Measurements from ENCODE around the gene JOSD1.

JOSD1 gene

DNA sequence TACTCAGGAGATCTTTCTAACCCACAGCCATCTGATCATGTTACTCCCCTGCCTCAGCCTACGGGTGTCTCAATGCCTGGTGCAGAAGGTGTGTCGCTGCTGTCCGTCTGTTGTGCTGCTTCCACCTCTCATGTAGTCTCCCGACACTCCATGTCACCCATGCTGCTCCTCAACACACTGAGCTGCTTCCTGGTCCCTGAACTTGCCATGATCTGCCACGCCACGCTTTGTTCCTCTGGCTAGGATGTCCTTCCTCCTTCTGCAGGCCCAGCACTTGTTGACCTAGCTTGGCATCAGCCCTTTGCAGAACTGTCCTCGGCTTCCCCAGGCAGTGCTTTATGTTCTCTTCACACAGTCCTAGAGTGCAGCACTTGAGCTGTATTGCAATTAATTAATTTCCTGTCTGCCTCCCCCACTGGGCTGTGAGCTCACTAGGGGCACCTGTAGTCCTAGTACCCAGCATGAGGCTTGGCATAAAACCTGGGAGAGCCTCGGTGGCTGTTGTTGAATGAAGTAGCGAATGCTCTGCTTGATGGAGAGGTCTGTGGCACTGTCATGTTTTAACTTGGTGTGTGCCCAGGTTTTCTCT lies 14.5 kb upstream of the JOSD1 start:
- no peak for DNase-seq (ENCODE audit: low spot score)
- FAIRE-seq, result peak; percentile 9

GRCh38 chr22:38713921-38714320 lies 13.2 kb upstream of the JOSD1 start:
- DNase-seq (ENCODE audit: low spot score), result no peak
- no peak for FAIRE-seq

GRCh38 chr22:38712486-38713207 lies 11.9 kb upstream of the JOSD1 start:
- DNase-seq (ENCODE audit: low spot score), result no peak
- FAIRE-seq, result no peak

DNA sequence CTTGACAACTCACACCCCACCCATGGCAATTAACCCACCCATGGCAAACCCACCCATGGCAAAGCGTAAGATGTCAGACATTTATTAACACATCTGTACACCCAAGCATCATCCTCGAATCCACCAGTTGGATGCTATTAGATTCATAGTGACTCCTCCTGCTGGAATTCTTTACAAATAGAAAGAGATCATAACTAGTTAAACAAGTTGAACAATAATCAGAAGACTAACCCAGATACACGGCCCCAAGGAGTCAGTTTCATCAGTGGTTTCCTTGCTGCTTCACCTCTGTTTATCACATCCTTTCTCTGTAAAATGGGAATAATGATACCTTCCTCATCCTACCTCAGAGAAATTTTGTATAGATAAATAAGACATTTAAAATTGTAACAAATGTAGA lies 10.1 kb upstream of the JOSD1 start:
- no peak for DNase-seq (ENCODE audit: low spot score)
- FAIRE-seq, result no peak

GRCh38 chr22:38710351-38710750 lies 9.6 kb upstream of the JOSD1 start:
- DNase-seq (ENCODE audit: low spot score) (no peak), FAIRE-seq (no peak)

- DNase-seq (ENCODE audit: low spot score) (no peak), FAIRE-seq (no peak)
These were observed 8.6 kb upstream of the JOSD1 start for GRCh38 chr22:38709306-38709705.

GRCh38 chr22:38707984-38708383 lies 7.2 kb upstream of the JOSD1 start:
- no peak for DNase-seq (ENCODE audit: low spot score)
- no peak for FAIRE-seq

GRCh38 chr22:38707346-38707745 lies 6.6 kb upstream of the JOSD1 start:
- no peak for DNase-seq (ENCODE audit: low spot score)
- peak; percentile 5 for FAIRE-seq

GRCh38 chr22:38706901-38707195 lies 6.1 kb upstream of the JOSD1 start:
- DNase-seq (ENCODE audit: low spot score) (no peak), FAIRE-seq (no peak)

DNA sequence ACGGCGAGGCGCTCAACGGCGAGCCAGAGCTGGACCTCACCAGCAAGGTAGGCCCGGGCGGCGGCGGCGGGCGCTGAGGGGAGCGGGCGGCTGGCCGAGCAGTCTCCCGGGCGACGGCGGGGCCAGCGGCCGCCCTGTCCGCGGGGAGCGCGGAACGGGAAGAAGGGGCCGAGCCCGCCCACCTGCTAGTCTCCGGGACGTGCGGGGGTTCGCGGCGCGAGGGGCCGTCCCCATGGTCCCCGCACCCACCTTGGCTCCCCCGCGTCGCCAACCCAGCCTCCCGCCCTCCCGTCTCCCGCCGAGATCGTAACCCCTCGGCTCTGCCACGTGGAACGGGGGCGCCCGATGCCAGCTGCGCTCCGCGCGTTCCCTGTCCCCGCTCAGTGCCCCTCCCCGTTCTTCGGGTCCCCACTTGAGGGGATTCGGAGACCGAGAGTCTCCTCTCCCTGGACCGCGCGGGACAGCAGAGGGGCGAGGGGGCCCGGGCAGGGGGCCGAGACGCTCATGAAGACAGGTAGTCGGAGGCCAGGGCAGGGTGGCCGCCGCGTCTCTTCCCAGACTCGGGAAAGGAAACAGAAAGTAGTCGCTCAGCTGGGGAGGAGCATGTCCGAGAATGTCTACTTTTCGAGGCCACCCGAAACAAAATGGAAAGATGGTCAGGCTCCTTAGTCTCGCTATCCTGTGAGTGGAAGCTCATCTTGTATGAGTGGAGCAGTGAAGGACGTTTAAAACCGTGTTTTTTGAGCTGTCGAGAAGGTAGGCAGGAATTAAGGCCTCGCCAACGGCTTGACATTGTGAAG lies 5.6 kb upstream of the JOSD1 start:
- DNase-seq (ENCODE audit: low spot score), result peak; percentile 40
- no peak for FAIRE-seq

DNA sequence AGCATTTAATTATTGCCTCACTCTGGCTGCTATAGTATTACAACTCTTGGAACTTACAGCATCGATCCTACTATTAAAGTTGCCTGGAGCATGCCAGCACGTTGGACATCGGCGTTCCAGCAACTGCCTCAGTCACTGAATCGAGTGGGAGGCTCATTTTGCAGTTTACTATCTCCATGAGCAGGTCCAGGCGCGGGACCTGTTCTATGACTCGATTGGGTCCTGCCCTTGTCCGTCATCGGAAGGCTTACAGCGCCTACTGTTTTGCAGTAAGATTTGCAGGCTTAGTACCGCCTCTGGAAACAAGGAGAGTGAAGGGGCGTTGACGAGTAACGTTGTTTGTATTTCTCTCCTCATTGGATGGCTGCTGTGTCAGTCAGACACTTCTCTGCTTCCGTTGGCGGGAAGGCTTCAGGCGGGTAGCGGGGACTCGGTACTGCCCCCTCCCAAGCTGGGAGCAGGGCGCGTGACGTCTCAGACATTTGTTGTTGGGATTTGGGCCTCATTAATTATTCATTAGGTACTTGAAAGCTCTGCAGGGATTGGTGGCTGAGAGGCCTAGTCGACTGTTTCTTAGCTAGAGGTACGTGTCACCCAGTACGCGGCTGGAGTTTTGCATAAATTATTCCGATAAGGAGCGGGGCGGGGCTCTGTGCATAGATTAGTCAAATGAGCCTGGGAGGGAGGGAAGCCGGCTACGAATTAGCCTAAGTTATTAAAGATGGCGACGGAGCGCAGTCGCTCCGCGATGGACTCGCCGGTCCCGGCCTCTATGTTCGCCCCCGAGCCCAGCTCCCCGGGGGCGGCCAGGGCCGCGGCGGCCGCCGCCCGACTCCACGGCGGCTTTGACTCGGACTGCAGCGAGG lies 4.7 kb upstream of the JOSD1 start, which contains the start of gene GTPBP1:
Gene GTPBP1, plus strand, starts transcription at position 710 of the 866 bp plus-strand sequence. Its CDS starts 12 bp downstream, at position 722.
- DNase-seq (ENCODE audit: low spot score), result peak; percentile 99
- peak; percentile 94 for FAIRE-seq

- DNase-seq (ENCODE audit: low spot score), result no peak
- FAIRE-seq, result no peak
These were observed 4.0 kb upstream of the JOSD1 start for GRCh38 chr22:38704654-38705234.

- FAIRE-seq (no peak), DNase-seq (ENCODE audit: low spot score) (peak; percentile 80)
These were observed 414 bp downstream of the JOSD1 start for GRCh38 chr22:38700270-38700788.

DNA sequence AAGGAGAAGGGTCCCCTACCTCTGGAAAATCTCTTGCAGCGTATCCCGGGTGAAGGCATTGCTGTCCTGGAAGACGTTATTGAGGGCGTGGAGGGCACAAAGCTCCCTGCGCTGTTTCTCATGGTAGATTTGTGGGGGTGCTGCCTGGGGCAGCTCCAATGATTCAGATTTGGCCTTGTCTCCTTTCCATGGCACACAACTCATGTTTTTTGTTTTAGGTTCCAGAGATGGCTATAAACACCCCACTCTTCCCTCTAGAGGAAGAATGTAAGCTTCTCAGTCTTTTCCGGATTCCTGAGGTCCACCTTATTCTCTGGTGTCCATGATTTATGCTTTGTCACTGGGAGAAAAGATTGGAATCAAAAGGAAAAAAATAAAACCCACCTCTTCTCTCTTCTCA lies 959 bp downstream of the JOSD1 start:
- no peak for DNase-seq (ENCODE audit: low spot score)
- FAIRE-seq, result no peak

DNA sequence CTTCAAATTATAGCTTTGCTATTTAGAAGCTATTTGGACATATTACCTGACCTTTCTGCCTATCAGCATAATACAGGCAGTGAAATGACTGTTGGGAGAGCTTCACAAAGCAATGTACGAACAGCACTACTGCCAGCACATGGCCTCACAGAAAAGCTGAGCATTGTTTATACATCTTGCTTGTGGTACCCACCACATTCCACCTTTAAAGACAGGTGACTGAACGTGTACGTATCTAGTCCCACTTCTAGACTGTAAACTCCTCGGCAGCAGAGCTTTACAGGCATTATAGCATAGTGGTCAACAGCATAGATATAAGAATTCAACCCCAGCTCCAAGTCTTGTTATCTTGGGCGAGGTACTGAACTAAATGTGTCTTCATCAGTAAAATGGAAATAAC lies 1.6 kb downstream of the JOSD1 start:
- no peak for FAIRE-seq
- no peak for DNase-seq (ENCODE audit: low spot score)

DNA sequence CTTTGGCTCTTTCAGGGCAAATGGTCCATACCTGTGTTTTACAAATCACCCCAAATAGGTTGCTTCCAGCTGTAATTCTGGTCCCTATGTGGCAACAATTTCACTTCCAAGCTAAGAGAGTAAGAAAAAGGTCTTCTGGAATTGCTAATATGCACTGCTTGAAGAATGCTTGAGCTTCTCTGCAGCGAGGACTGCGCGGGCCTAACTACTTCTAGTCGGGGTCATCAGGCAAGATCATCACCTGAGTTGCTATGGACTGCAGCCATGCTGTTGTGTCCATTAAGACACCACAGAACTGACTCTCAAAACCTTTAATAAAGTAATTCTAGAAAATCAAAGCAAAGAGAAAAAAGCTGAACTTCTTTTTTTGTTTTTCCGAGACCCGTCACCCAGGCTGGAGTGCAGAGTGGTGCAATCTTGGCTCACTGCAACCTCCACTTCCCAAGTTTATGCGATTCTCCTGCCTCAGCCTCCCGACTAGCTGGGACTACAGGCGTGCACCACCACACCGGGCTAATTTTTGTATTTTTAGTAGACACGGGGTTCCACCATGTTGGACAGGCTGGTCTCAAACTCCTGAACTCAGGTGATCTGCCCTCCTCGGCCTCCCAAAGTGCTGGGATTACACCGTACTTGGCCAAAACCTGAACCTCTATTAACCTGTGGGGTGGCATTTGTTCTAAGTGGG lies 2.2 kb downstream of the JOSD1 start:
- no peak for DNase-seq (ENCODE audit: low spot score)
- no peak for FAIRE-seq

DNA sequence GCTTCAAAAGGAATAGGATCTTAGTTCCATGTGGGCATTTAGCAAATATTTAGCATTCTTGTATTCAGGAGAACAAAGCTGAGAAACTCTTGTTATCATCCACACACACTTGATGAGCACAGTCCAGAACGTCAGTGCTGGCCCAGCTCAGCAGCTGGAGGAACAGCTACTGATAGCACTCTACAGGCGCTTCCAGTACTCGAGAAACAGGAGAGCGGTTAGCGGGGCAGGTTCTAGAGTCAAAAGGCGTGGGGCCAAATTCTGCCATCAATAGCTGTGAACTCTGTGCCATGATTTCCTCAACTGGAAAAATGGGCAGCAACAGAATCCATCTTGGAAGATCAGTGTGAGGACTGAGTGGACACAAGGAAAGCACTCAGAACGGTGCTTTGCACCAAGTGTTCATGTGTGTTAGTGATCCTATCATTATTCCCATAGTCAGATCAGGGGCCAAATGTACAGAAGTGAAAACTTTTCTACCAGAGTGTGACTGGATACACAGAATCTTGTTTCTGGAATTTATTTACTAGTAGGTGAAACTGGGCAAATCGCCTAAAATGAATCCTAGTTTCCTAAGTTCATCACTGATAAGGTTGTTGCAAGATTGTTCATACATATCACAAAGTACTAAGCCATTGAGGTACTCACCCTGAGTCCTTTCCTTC lies 3.2 kb downstream of the JOSD1 start:
- no peak for FAIRE-seq
- no peak for DNase-seq (ENCODE audit: low spot score)

DNA sequence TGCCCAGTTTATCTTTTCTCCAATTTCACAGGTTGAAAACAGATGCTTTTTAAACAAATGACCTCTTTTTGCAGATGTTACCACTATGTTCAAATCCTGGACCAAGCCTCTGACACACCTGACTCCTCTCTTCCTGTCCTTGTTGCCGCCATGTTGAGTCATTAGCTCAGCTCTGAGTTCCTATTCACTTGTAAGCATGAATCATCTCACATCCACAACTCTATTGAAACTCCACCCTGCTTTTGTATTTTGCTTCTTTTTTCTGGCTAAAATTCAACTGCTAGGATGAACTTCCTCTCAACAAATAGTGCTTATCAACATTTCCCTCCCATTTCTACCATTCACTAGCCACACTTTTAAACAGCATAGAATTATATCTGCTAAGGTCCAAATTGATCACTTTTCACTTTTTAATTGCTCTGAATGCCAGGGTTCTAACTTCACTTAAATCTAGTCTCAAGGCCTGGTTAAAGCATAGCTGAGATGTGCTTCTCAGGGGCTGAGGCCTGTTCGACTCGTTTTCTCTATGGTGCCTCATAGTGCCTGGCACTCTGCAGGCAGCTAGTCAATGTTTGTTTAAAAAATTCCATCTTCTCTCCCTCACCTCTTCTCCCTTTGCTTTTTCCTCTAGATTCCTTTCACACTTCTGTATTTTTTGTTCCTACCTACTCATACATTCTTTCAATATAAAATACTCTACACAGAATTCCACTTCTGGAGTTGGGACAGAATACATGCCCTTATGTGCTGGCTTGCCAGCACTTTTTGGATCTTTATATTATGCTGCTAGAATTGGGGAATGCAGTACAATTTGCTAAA lies 3.9 kb downstream of the JOSD1 start:
- DNase-seq (ENCODE audit: low spot score) (peak; percentile 61), FAIRE-seq (peak; percentile 32)

- no peak for FAIRE-seq
- DNase-seq (ENCODE audit: low spot score), result no peak
These were observed 5.8 kb downstream of the JOSD1 start for GRCh38 chr22:38694940-38695339.

Measured in urothelium cell line (cell line).